Limb (tissue), 2 donors: Measurements from ENCODE around the gene TTYH1.

ENCODE experiments used
- DNase-seq, 2 donors: peaks; one replicate each; pipeline ENCODE4 v3.0.0-alpha.2; 2016; ENCODE audit errors: extremely low spot score in 2 of 2

Gene TTYH1

DNA sequence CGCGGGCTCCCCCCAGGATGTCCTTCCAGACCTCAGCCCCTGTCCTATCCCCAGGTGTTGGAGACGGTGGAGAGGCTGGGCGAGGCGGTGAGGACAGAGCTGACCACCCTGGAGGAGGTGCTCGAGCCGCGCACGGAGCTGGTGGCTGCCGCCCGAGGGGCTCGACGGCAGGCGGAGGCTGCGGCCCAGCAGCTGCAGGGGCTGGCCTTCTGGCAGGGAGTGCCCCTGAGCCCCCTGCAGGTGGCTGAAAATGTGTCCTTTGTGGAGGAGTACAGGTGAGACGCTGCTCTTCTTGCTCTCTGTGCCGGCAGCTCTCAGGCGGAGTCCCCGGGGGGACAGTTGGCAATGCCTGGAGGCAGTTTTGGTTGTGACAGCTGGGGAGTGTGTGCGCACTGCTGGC is 6.9 kb downstream of the TTYH1 start:
- no peak for DNase-seq

DNA sequence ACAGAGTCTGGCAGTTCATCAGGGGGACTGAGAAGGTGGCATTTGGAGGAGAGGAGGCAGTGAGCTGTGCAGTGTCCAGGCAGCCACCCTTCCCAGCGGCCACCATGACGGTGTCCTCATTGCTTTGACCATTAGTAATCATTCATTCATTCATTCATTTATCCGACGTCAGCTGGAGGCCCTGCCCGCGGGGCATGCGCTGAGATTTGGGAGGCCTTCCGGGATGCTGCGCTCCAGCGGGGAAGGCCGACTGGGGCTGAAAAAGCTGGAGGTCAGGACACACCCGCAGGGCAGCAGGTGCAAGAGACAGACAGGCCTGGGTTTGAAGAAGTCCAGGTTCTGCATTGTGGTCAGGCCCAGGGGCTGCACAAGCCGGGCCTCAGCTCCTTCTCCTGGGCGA is 8.9 kb downstream of the TTYH1 start:
- no peak for DNase-seq

DNA sequence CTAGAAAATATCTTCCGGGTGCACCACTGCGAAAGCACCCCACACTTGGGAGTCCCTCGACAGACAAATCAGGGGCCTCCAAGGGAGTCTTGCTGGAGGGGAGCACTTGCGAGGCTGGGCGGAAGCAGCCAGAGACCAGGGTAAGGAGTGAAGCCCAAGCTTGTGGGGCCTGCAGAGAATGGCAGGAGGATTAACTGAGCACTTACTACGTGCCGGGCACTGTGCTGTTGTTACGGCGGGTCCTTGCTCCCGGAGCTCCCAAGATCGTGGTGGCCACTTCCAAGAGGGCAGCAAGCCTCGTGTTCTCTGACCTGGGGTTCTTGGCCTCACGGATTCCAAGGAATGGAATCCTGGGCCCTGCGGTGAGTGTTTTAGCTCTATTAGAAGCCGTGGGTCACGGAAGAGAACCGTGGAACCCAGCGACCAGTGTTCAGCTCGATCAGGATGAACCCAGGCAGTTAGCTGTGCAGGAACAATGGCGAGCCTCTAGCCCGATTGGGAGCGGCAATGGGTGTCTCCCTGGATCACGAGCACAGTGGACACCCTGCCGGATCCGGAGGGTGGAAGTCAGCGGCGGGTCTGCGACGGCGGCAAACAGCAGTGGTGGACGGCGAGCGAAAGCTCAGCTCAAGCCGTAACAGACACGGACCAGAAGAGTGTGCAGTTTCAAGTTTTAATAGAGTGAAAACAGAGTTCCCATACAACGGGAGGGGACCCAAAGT is 9.6 kb downstream of the TTYH1 start:
- DNase-seq = no peak

DNA sequence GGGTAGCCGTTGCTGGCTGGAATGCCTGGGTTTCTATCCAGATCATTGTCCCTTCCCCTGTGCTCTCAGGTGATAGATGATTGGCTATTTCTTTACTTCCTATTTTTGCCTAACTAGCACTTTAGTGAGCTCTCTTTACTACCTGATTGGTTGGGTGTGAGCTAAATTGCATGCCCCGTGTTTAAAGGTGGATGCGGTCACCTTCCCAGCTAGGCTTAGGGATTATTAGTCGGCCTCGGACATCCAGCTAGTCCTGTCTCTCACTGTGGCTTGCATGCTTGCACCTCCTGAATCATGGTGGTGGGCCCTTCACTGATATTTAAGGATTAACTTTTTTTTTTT is 10.1 kb downstream of the TTYH1 start:
- DNase-seq = no peak

DNA sequence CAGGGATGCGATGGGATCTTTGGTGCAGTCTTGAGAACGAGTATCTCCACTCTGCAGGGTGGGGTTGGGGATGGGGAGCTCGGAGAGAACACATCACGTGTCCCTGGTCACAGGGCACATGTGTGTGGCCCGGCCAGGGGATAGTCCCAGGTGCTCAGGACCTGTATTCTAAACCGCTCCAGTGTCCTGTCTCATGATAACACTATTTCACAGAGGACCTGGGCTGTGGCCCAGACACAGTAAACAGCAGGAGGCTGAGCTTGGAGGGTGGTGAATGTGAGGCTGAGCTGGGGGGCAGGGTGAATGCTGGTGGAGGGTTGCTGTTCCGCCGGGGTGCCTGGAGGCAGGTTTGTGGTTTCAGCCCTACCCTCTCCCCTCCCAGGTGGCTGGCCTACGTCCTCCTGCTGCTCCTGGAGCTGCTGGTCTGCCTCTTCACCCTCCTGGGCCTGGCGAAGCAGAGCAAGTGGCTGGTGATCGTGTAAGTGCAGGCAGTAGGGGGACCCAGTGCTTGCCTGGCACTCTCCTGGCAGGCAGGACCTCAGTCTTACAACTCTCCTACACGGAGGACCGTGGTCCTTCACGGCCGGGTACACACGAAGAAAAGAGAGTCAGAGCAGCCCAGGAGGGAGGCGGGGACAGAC is 11.1 kb downstream of the TTYH1 start:
- DNase-seq = no peak

DNA sequence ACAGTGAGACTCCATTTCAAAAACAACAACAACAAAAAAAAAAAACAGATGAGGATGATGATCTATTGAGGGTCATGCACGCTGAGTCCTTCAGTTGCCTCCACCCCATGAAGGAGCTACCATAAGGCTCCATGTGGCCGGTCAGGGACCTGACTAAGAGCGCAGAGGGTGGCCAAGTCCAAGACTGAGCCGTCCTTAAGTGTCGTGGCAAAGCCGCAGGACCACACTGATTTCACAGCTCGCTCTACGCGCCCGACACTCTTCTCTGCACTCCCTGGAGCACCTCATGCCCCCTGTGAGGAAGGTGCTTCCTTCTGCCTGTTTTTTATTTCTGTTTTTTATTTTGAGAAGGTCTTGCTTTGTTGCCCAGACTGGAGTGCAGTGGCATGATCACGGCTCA is 12.3 kb downstream of the TTYH1 start:
- no peak for DNase-seq

DNA sequence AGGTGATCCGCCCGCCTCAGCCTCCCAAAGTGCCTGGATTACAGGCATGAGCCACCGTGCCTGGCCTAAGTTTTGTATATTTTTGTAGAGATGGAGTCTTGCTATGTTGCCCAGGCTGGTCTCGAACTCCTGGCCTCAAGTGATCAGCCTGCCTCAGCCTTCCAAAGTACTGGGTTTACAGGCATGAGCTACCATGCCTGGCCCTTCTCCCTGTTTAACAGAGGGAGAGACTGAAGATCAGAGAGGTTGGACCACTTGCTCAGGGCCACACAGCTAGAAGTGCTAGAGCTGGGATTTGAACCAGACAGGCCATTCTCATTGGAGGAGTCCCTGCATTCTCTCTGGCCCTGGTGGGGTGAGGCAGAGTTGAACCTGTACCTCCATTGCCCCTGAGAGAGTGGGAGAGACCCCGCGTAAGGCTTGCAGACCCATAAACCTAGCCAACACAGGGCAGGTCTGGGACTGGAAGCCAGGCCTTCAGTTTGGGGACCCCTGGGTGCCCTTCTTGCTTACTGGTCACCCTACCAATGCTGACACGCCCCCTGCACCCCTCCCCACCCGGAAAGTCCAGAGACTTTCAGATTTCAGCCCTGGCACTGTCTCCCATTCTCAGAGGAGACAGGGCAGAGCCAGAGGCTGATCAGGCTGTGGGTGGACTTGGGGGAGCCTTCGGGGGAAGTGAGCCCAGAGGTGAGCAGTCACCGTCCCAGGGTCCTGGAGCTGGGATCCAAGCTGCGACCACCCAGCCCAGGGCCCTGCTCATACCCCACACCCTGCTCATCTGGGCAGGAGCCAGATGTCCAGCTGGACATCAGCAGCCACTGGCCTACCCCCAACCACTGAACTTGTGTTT is 13.3 kb downstream of the TTYH1 start:
- DNase-seq = no peak

DNA sequence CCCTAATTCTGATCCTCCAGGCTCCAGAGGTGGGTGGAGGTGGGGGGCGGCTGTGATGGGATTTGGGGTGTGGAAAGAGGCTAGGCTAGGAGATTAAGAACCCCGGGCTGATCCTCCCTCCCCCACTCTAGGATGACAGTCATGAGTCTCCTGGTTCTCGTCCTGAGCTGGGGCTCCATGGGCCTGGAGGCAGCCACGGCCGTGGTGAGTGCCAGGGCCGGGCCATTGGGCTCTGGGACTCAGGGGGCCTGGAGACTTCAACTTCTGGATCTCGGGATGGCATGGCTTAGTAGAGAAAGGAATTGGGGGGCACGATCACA is 13.9 kb downstream of the TTYH1 start:
- no peak for DNase-seq

DNA sequence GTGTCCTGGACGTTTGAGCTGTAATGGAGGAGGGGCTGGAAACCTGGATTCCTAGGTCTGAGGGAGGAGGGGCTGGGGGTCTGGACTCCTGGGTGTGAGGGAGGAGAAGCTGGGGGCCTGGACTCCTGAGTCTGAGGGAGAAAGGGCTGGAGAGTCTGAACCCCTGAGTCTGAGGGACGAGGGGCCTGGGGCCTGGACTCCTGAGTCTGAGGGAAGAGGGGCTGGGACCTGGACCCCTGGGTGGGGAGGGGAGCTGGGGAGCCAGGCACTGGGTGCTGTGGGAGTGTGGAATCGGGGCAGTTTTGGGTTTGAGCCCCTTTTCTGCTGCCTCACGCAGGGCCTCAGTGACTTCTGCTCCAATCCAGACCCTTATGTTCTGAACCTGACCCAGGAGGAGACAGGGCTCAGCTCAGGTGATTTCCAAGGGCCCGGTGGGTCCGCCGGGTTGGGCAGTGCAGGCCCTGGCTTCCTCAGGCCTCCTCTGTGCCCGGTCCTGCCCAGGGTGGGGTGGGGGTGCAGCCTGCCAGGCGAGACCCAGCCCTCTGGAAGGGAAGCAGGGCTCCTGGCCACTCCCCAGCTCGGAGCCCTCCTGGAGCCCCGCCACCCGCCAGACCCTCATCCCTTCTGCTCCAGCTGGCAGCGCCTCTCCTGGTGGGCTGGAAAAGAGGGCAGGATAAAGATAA is 14.4 kb downstream of the TTYH1 start:
- no peak for DNase-seq

DNA sequence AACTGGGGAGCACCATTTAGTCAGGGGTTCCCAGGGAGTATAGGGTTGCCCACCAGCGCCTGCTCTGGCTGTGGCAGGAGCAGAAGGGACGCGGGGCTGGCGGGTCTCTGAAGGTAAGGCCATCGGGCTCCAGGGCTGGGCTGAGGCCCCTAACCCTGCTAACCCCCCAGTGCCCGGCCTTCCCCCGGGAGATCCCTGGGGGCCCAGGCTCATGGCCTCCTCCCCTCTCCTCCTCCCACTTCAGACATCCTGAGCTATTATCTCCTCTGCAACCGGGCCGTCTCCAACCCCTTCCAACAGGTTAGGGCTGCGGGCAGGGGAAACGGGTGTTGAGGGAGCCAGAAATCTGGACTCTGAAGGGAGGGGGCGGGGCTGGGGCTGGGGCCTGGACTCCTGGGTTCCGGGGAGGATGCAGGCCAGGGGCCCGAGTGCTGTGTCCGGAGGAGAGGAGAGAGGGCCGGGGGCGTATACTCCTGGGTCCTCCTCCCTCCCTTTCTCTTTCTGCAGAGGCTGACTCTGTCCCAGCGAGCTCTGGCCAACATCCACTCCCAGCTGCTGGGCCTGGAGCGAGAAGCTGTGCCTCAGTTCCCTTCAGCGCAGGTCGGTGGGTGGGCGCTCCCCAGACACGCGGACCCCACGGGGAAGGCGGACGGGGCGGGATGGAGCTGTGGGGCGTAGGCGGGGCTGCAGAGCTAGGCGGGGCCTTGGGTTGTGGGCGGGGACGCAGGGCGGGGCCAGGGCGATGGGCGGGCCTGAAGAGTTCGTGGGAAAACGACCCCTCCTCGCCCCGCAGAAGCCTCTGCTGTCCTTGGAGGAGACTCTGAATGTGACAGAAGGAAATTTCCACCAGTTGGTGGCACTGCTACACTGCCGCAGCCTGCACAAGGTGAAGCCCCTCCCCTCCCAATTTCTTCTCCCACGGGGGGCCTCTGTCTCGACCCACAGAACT is 15.3 kb downstream of the TTYH1 start:
- DNase-seq = peak in 1 of 2 donors; percentile 85

DNA sequence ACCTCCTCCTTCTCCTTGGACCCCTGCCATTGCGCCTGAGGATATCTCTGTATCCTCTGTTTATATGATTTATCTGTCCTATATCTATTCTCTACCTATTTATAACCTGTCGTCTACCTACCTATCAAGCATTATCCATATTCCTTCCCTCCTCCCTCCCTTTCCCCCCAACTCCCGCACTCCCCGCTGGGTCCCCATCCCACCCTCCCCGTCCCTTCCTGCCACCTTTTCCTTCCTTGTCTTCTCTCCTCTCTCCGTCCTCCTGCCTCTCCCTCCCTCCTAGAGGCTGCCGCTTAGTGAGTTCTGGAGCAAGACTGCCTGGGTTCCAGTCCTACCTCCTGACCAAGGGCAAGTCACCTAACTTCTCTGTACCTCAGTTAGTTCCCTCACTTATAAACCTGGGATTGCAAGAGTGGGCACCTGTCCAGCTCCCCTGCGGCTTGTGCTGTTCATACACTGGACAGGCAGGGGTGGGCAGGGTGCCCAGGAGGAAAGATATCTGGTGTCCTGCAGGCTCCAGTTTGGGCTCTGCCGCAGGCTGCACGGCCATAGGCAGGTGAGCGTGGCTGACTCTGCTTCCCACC is 16.1 kb downstream of the TTYH1 start:
- DNase-seq = no peak

DNA sequence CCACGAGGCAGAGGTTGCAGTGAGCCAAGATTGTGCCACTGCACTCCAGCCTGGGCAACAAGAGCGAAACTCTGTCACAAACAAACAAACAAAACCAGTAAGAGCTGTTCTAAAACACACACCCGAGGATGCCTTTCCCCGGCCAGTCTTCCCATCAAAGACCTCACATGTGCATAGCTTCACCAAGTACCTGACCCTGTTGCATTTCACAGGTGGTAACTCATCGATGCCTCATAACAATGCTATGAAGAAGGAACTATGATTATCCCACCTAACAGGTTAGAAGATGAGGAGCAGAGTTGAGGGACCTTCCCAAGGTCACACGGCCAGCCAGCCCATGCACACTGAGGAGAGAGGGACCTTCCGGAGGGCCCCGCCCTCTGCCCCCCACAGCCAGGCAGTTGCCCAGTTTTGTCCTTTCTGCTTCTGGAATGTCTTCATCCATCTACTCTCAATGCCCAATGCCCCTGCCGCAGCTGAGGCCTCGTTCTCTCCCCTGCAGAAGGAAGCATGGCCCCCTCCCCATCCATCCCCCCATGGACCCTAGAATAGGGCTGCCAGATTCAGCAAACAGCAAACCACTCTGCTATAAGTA is 17.0 kb downstream of the TTYH1 start:
- DNase-seq = no peak

DNA sequence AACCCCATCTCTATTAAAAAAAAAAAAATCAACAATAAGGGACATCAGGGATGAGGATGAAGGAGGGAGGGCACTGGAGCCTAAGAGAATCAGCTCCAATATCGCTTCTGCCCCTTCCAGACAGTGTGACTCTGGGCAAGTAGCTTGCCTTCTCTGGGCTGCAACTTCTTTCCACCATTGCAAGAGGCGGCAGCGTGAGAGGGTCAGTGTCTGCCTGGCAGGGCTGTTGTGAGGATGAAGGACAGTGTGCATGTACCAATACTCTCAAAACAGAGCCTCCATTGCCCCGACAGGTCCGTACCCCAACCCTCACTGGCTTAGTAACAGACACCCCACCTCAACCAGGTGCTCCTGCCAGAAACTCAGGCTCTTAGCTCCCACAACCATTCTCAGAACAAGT is 18.4 kb downstream of the TTYH1 start:
- DNase-seq = no peak

DNA sequence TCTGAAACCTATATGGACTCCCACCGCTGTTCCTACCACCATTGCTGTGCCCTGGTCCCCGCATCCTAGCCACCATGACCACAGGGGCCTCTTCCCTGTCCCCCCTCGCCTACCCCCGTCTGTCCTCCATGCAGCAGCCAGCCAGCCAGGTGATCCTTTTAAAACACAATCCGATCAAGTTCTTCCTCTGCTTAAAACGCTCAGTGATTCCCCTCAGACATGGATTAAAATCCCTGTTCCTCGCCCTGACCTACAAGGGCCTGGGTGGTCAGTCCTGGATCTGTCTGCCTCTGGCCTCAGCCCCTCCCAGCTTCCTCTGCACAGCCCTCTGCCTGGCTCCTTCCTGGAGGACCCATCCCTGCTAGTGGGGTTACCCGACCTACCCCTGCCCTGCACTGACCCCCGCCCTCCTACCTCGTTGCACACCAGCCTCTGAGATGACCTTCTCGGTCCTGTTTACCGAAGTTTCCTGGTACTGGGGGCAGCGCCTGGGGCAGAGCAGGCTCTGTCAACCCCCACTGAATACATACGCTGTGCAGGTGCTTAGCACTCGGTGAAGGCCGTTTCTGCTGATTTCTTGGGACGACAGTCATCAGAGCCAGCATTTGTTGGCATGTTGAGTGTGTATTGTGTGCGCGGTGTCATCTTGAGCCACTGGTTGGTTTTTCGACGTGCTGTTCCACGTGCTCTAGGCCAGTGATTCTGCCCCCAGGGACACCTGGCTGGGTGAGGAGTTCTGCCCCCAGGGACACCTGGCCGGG is 19.0 kb downstream of the TTYH1 start:
- DNase-seq = no peak

DNA sequence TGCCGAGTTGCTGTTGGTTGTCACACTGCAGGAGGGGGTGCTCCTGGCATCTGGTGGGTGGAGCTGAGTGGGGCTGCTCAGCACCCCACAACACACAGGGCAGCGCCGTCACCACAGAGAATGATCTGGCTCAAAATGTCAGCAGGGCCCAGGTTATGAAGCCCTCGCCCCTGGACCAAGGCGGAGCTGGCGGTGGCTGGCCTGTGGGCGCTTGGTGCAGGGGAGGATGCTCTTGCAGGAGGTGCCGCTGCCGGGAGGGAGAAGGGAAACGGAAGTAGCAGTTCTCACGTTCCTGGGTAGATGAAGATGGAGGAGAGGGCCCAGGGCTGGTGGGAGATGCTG is 19.6 kb downstream of the TTYH1 start:
- DNase-seq = no peak

DNA sequence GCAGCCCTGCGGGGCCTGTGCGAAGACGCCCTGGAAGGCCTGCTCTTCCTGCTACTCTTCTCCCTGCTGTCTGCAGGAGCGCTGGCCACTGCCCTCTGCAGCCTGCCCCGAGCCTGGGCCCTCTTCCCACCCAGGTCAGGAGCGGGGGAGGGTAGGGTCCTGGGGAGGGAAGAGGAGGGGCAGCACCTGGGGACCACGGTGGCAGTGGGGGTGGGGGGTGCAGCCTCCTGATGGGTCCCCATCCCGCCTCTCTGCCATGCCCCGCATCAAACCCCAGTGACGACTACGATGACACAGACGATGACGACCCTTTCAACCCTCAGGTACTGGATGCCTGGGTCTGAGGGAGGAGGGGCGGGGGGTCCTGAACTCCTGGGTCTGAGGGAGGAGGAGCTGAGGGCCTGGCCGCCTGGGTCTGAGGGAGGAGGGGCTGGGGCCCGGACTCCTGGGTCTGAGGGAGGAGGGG is 20.3 kb downstream of the TTYH1 start:
- no peak for DNase-seq

DNA sequence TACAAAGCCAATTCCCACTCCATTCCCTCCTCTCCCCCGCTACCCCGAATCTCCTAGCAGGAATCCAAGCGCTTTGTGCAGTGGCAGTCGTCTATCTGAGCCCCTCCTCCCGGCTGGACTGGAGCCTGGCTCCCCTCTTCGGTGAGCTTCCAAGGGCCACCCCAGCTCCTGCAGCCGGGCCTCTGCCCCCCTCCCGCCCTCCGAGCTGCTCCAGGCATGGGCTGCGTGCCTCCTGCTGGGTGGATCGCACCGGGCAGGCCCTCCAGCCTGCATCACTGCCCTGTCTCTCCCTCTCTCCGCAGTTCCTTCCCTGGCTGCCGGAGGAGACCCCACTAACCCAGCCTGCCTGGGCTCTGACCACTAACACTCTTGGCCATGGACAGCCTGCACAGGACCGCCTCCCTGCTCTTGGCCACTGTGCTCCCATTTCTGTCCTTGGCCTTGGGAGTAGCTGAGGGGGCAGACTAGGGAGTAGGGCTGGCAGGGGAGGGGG is 20.8 kb downstream of the TTYH1 start:
- no peak for DNase-seq

DNA sequence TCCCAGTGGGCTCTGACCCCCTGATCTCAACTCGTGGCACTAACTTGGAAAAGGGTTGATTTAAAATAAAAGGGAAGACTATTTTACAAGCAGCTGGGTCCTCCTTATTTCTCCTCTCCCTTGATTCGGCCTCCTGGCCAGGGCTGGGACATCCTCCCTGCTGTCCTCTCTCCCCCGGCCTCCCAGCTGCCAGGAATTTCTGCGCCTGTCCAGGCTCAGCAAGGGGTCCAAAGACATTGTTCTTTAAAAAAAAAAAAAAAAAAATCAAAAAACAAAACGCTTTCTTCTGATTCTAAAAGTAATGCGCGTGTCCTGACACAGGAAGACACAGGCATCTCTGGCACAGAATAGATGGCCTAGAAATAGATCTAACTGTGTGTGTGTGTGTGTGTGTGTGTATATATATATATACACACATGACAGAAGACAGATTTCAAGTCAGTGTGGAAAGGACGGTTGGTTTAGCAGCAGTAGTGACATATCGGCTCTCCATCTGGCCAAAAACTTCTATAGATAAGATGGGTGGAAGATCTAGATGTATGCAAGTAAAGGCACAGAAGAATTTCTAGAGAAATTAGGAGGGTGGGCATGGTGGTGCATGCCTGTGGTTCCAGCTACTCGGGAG is 21.5 kb downstream of the TTYH1 start:
- DNase-seq = no peak
